DOHH2 (cell line): ENCODE results near the gene CYLD.

Experiments used
- CTCF ChIP-seq: fragments of 200-600 bp; sonication (generic); IDR thresholded peaks from one replicate; pipeline ENCODE4 v1.5.1; 2014; ENCODE audit warnings: antibody characterized with exemption, mild to moderate bottlenecking, low read depth, low read length; ENCODE audit not compliant: poor library complexity, severe bottlenecking
- EZH2phosphoT487 ChIP-seq: fragments of 200-600 bp; sonication (generic); IDR thresholded peaks from 2 replicates; pipeline ENCODE4 v1.6.1; 2017; ENCODE audit warnings: borderline replicate concordance, mild to moderate bottlenecking, antibody characterized with exemption, low read length, moderate library complexity, mixed read lengths

GRCh38 chr16:50809561-50809960 is 67.7 kb downstream of the CYLD start:
- no peak for TF ChIP-seq CTCF
- no peak for TF ChIP-seq EZH2phosphoT487
